Tibial nerve (tissue), 4 donors: ENCODE data around the gene RNASE8.

Experiments used
- EP300 ChIP-seq, 2 donors: sonication (generic); formaldehyde crosslinking; IDR thresholded peaks; one replicate each; pipeline ENCODE4 v1.6.1; 2017; ENCODE audit warnings: antibody characterized with exemption in 2 of 2, mild to moderate bottlenecking in 1 of 2
- POLR2A ChIP-seq, 2 donors: fragments of 450-650 bp; IDR thresholded peaks; one replicate each; pipeline ENCODE4 v1.6.1; 2017; ENCODE audit warnings: antibody characterized with exemption in 2 of 2, mild to moderate bottlenecking in 2 of 2, moderate library complexity in 2 of 2
- TF ChIP-seq, protein P1 (sequence below), 5 experiments: fragments of 200-600 bp in 3 of 5; fragments of 450-650 bp in 2 of 5; sonication (generic) in 3 of 5; IDR thresholded peaks; one replicate each; pipeline ENCODE4 v1.5.1; 2016 to 2019; ENCODE audit warnings: antibody characterized with exemption in 5 of 5, mild to moderate bottlenecking in 3 of 5, moderate library complexity in 2 of 5

DNA sequence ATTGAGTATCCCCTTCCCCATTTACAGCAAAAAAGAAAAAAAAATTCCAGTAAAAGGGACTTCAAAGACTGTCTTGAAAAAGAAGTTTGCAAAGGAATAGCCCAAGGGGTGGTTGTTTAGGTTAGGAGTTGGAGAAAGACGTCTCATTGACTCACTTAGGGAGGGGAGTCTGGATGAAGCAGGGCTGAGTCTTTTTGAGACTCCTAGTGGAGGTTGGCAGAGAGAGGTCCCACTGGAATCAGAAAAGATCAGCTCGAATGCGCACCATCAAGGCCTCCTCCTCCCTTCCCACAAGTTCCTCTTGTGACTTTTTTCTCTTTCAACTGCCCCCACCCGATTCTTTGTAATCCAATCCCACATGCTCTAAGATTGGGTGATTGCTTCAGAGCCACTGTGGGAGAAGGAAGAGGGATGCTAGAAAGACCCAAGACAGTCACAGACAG is 14.4 kb downstream of the RNASE8 start:
- TF ChIP-seq, protein P1, sequence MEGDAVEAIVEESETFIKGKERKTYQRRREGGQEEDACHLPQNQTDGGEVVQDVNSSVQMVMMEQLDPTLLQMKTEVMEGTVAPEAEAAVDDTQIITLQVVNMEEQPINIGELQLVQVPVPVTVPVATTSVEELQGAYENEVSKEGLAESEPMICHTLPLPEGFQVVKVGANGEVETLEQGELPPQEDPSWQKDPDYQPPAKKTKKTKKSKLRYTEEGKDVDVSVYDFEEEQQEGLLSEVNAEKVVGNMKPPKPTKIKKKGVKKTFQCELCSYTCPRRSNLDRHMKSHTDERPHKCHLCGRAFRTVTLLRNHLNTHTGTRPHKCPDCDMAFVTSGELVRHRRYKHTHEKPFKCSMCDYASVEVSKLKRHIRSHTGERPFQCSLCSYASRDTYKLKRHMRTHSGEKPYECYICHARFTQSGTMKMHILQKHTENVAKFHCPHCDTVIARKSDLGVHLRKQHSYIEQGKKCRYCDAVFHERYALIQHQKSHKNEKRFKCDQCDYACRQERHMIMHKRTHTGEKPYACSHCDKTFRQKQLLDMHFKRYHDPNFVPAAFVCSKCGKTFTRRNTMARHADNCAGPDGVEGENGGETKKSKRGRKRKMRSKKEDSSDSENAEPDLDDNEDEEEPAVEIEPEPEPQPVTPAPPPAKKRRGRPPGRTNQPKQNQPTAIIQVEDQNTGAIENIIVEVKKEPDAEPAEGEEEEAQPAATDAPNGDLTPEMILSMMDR (IDR thresholded peaks at IDR 0.05): no peak
- TF ChIP-seq EP300 (IDR thresholded peaks at IDR 0.05): peak in 1 of 2 donors; percentile 40
- TF ChIP-seq POLR2A (IDR thresholded peaks at IDR 0.05): peak in 1 of 2 donors; percentile 24
